Panc1 (cell line): ENCODE data around the gene DUSP12.
A peak's percentile ranks its signal among the peaks of the same experiment; 100 is the strongest.

Experiments
- CTCF ChIP-seq: fragments of 450-650 bp; IDR thresholded peaks from 2 replicates; pipeline ENCODE4 v1.5.1; 2017; ENCODE audit warnings: mild to moderate bottlenecking
- POLR2AphosphoS5 ChIP-seq: IDR thresholded peaks from 2 replicates; pipeline ENCODE4 v1.6.1; 2012; ENCODE audit warnings: mild to moderate bottlenecking, low read depth, low read length, moderate library complexity
- REST ChIP-seq, 2 experiments: IDR thresholded peaks; 2 replicates each; pipeline ENCODE4 v1.6.1; 2011 to 2012; ENCODE audit warnings: low read depth in 2 of 2, control low read depth in 1 of 2, low read length in 1 of 2, mild to moderate bottlenecking in 1 of 2, moderate library complexity in 1 of 2; ENCODE audit not compliant: insufficient read depth in 1 of 2
- TCF7L2 ChIP-seq: IDR thresholded peaks from 2 replicates; pipeline ENCODE4 v1.6.1; 2011; ENCODE audit warnings: mild to moderate bottlenecking, low read depth, low read length, inconsistent platforms

DNA sequence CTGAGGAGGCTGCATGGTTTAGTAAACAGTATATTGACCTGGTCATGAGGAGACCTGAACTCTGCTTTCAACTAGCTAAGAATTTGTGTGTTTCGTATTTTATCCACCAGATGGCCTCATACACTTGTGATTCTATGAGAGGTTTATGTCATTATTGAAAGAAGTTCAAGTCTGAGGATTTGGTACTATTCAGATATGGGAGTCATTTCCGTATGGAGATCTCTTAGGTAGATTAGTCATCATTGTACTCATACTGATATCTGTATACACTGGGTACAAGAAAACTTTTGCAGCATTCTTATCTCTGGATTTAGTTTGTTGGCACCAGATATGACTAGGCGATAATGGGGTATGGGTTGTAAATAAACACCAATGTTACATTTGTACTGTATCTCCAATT lies 43.2 kb downstream of the DUSP12 start:
- peak; percentile 61; the same call in 1 of the 2 replicates for TF ChIP-seq CTCF
- TF ChIP-seq POLR2AphosphoS5: no peak
- no peak for TF ChIP-seq REST (IDR thresholded peaks at IDR 0.05; ENCODE audit: insufficient read depth in 1 of 2, low read depth in 2 of 2, low read length in 1 of 2)
- no peak for TF ChIP-seq TCF7L2
